ENCODE data around the gene CD93. TPM values are rescaled to one million over a fixed set of nuclear protein-coding genes. Genes with fewer than 3 reads are reported as not detected.

Gene CD93
- total RNA-seq, 6 donors from 2014 or later, result 25.1 to 160 (median 68.8) TPM

GRCh38 chr20:23039885-23040508 is 46.1 kb downstream of the CD93 start:
- no peak for DNase-seq
- H3K4me3 ChIP-seq, result no peak overlapping the region
- no peaks in the 10 kb centered on the region for H3K9me3 ChIP-seq
- H3K4me1 ChIP-seq, result peaks cover 0 to 11% (median 7%) of the 10 kb centered on the region in 4 donors
- TF ChIP-seq EP300 (IDR thresholded peaks at IDR 0.05) (no peak), POLR2AphosphoS5 (IDR thresholded peaks at IDR 0.05) (no peak), CTCF (IDR thresholded peaks at IDR 0.05) (no peak), POLR2A (IDR thresholded peaks at IDR 0.05) (no peak)
- H3K27ac ChIP-seq, result no peak overlapping the region
- H3K27me3 ChIP-seq, result peaks cover 0 to 15% (median 5%) of the 10 kb centered on the region in 4 donors
- no peak for ATAC-seq (ENCODE audit: low FRiP score in 2 of 2)
- no peaks in the 10 kb centered on the region for H3K36me3 ChIP-seq
- 57 to 73% methylated on average over 2 to 3 of the region's 3 CpGs for WGBS, 2 donors

- no peaks in the 10 kb centered on the region for H3K36me3 ChIP-seq
- H3K4me1 ChIP-seq, result peaks cover 0 to 12% (median 6%) of the 10 kb centered on the region in 4 donors
- no peak overlapping the region for H3K27ac ChIP-seq
- ATAC-seq (ENCODE audit: low FRiP score in 2 of 2) (no peak), DNase-seq (no peak)
- no peak overlapping the region for H3K4me3 ChIP-seq
- WGBS, 2 donors, result 87 to 89% methylated on average over 5 of the region's 5 CpGs
- H3K9me3 ChIP-seq, result no peaks in the 10 kb centered on the region
- TF ChIP-seq EP300 (IDR thresholded peaks at IDR 0.05) (no peak), CTCF (IDR thresholded peaks at IDR 0.05) (no peak), POLR2A (IDR thresholded peaks at IDR 0.05) (no peak), POLR2AphosphoS5 (IDR thresholded peaks at IDR 0.05) (no peak)
- H3K27me3 ChIP-seq, result peaks cover 0 to 18% (median 6%) of the 10 kb centered on the region in 4 donors
Measured at GRCh38 chr20:23039136-23039875, 46.8 kb downstream of the CD93 start.

- WGBS, 2 donors, result 25 to 53% methylated on average over 3 of the region's 3 CpGs
- TF ChIP-seq EP300 (IDR thresholded peaks at IDR 0.05) (no peak), CTCF (IDR thresholded peaks at IDR 0.05) (no peak), POLR2AphosphoS5 (IDR thresholded peaks at IDR 0.05) (no peak), POLR2A (IDR thresholded peaks at IDR 0.05) (no peak)
- H3K9me3 ChIP-seq, result no peaks in the 10 kb centered on the region
- peaks cover 0 to 18% (median 6%) of the 10 kb centered on the region in 4 donors for H3K27me3 ChIP-seq
- ATAC-seq (ENCODE audit: low FRiP score in 2 of 2), result no peak
- no peak overlapping the region for H3K4me3 ChIP-seq
- DNase-seq, result no peak
- H3K4me1 ChIP-seq, result peaks cover 0 to 8% (median 5%) of the 10 kb centered on the region in 4 donors
- H3K27ac ChIP-seq, result no peak overlapping the region
- H3K36me3 ChIP-seq, result no peaks in the 10 kb centered on the region
Measured at GRCh38 chr20:23037017-23037481, 49.1 kb downstream of the CD93 start.

- DNase-seq (peak in 1 of 2 donors; percentile 50), ATAC-seq (ENCODE audit: low FRiP score in 2 of 2) (no peak)
- H3K27ac ChIP-seq, result no peak overlapping the region
- peaks cover 0 to 8% (median 5%) of the 10 kb centered on the region in 4 donors for H3K4me1 ChIP-seq
- H3K36me3 ChIP-seq, result no peaks in the 10 kb centered on the region
- no peaks in the 10 kb centered on the region for H3K9me3 ChIP-seq
- TF ChIP-seq CTCF (IDR thresholded peaks at IDR 0.05), result no peak
- no peak for TF ChIP-seq POLR2A (IDR thresholded peaks at IDR 0.05)
- TF ChIP-seq EP300 (IDR thresholded peaks at IDR 0.05), result no peak
- no peak for TF ChIP-seq POLR2AphosphoS5 (IDR thresholded peaks at IDR 0.05)
- peaks cover 0 to 18% (median 6%) of the 10 kb centered on the region in 4 donors for H3K27me3 ChIP-seq
- 92 to 99% methylated on average over 6 to 11 of the region's 11 CpGs for WGBS, 2 donors
- no peak overlapping the region for H3K4me3 ChIP-seq
Measured at GRCh38 chr20:23036371-23036770, 49.8 kb downstream of the CD93 start.

Measured in upper lobe of left lung (tissue), 6 donors.